GM18511 (cell line): ENCODE measurements around the gene DLK1.

Source experiments
- ATAC-seq: cut with Tn5 transposase; IDR thresholded peaks from one replicate; pipeline ENCODE4 v1.9.1; 2021; ENCODE audit warnings: mild to moderate bottlenecking, moderate library complexity; ENCODE audit not compliant: unreplicated experiment

DLK1 gene

DNA sequence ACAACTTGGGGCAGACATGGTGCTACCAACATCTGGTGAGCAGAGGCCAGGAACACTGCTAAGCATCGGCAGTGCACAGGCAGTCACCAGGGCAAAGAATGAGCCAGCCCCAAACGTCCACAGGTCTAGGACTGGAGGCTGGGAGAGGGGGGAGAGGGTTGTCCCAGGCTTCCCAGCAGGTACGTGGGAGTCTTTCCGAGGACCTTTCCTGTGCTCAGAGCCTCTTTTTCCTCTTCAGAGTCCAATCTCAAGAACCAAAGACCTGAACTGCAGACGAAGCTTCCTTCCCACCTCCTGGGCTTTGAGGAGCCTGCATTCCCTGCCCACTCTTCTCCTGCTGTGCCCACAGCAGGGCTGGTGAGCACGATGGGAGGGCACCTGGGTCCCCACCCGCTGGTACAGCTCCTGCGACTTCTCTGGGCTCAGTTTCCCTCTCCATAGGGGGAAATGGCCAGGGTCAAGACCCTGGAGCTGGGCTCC, 48.7 kb downstream of the DLK1 start:
- no peak for ATAC-seq

DNA sequence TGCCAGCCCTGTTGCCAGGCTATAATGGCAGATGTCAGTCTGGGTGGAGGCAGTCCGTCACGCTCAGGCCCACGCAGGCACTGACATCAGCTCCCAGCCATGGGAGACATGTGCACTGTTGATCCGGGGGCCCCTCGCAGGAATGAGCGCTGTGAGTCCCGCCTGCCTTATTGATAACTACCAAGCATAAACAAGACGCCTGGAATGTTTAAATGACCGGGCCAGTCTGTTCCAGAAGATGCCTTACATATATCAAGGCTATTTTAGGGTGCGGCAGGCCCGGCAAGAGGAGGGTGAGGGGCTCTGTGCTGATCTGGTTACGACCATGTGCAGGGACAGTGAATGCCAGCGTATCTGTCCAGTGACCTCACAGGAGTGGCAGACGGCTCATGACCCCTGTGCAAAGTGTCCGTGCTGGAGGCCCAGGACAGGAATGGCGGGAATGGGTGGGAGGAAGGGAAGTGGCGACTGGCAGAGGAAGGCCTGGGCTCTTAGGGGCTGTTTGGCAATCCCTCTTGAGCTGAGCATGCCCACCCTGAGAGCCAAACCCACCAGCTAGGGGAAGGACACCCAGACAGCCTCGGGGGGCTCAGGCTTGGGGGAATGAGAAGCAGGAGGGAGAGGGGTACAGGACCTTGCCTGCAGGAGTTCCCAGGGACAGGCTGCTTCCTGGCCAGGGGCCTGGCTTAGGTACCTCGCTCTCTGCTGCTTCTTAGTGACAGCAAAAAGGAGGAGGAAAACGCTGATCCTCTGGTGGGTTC, 49.3 kb downstream of the DLK1 start:
- no peak for ATAC-seq

- ATAC-seq, result no peak
Observed at GRCh38 chr14:100776681-100777365, 50.1 kb downstream of the DLK1 start.

DNA sequence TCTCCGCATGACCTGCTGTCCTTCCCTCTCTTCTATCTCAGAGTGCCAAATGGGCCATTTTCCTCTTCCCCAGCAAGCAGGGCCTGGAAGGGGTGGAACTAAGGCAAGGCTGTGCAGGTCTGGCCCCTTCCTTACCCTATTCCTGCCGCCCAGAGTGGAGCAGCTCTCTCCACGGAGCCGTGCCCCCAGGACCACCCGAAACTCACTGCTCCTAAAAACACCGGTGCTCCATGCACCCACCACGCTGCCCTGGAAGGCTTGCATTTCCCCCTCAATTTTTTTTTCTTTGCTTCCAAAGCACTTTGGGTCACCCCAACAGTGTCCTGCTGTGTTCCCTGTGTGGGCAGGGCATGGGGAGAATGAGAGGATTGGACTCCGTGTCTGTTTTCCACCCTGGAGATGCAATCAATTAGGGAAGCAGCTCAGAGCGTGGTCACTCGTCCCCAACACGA, 50.7 kb downstream of the DLK1 start:
- no peak for ATAC-seq

DNA sequence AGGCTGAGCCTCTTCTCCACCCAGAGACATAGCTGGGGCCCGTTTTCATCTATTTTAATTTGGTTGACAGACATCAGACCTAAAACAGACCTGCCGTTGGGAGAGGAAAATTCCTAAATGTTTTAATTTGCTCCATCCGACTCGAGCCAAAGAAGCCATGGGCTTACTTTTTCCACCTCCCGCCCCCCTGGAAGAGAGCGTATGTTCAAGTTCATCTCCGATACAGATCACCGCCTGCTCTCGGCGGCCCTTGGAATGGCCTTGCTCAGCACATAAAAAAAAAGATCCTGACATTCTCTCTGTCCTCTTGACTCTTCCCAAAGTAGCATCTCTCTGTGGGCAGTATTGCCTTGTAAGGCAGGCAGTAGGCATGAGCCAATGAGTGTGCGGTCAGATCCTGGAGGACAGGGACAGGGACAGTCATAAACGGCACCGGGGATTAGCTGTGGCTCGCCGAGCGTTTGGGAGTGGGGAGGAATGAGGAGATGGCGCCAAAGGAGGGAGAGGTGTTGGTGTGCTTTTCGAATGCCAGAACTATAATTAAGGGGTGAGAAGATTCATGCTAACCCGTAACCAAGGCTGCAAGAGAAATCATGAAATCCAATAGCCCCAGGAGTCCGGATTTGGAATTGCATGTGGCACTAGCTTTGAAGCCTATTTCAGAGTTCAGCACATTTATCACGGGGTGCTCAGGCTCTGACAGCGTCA, 51.3 kb downstream of the DLK1 start:
- ATAC-seq, result no peak

GRCh38 chr14:100778526-100778882, 51.8 kb downstream of the DLK1 start:
- ATAC-seq, result no peak

- no peak for ATAC-seq
Observed at GRCh38 chr14:100778951-100779690, 52.4 kb downstream of the DLK1 start.

DNA sequence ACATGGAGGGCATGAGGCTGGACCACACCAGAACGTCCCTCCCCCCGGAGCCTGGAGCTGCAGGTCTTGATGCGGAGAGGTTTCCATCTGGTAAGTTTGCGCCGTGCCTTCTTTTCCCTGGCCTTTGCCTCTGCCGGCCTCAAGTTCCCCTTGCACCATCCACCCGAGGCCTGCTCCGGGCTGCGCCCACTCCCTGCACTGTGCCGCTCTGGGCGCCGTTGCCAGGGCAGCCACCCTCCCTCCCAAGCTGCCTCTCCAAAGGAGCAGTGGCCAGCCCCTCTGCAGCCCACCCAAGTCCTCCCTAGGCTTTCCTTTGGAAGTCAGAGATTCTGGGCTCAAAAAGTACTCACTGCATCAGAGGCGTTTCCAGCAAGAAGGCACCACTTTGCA, 53.0 kb downstream of the DLK1 start:
- no peak for ATAC-seq

- no peak for ATAC-seq
Observed at GRCh38 chr14:100780246-100780645, 53.6 kb downstream of the DLK1 start.

- ATAC-seq, result no peak
Observed at GRCh38 chr14:100780646-100781355, 54.1 kb downstream of the DLK1 start.

DNA sequence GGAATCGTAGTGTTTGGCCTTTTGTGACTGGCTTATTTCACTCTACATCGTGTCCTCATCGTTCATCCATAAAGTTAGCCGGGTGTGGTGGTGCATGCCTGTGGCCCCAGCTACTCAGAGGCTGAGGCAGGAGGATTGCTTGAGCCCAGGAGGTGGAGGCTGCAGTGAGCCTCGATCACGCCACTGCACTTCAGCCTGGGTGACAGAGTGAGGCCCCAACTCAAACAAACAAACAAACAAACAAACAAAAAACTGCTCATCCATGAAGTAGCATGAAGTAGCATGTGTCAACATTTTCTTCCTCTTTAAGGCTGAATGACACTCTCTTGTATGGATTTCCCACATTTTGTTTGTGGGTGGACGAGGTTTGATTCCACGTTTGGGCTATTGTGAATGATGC, 55.3 kb downstream of the DLK1 start:
- no peak for ATAC-seq

DNA sequence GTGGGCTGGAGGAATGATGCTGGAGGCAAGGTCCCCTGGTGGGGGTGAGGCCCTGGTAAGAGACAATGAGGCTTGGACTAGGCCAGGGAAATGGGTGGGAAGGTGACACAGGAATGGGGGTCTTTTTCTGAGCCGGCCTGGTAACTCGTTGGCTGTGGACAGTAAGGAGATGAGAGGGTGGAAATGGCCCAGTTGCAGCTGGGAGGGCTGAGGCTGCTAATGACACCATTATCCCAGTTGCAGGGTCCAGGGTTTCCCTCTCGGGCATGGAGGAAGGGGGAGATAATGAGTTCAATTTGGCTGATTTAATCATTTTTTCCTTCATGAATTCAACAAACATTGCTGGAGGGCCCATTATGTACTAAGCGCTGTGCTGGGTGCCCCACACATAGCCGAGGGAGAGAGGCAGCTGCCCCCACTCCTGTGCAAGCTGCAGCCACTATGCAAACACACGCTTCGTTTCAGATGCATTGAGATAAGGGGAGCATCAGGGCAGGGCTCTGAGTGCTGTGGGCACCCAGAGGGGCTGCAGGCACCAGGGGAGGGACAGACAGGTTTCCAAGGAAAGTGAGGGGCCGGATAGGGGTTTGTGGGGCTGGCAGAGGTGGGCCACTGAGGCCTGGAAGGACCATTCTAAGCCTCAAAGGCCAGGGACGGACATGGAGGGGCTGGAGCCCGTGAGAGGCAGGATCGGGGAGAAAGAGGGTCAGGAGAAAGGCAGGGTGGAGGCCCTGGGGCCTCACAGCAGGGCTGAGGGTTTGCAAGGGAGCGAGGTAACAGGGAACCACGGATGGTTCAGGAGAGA, 56.0 kb downstream of the DLK1 start:
- ATAC-seq, result no peak

DNA sequence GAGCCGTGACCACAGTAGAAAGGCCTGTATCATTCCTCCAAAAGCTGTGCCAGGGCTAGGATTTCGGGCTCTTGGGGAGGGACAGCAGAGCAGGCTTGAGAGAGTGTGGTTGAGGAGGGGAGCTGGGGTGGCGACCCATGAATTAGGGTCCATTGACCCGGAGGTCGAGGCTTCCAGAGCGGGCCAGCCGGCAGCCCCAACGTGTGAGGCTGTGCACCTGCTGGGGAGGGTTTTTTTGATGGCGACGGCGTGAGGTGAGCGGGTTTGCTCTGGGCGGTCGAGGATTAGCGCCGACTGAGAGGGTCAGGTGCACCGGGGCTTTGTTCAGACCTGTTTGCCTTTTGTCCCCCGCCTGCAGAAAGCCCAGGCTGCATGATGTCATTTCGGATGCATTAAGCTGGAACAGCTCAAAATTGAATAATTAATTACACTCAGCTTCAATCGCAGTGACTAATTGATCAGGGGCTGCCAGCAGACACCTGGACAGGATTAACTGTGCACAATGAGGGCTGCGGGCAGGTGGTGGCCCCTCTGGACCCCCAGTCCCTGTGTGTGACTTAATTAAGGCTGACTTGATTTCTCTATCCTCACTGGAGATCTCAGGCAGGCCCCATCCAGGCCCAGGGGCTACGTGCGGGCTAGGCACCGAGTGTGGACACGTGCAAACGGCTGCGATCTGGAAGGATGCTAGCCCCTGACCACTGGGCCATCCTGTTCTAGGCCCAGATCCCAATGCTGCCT, 57.1 kb downstream of the DLK1 start:
- no peak for ATAC-seq

DNA sequence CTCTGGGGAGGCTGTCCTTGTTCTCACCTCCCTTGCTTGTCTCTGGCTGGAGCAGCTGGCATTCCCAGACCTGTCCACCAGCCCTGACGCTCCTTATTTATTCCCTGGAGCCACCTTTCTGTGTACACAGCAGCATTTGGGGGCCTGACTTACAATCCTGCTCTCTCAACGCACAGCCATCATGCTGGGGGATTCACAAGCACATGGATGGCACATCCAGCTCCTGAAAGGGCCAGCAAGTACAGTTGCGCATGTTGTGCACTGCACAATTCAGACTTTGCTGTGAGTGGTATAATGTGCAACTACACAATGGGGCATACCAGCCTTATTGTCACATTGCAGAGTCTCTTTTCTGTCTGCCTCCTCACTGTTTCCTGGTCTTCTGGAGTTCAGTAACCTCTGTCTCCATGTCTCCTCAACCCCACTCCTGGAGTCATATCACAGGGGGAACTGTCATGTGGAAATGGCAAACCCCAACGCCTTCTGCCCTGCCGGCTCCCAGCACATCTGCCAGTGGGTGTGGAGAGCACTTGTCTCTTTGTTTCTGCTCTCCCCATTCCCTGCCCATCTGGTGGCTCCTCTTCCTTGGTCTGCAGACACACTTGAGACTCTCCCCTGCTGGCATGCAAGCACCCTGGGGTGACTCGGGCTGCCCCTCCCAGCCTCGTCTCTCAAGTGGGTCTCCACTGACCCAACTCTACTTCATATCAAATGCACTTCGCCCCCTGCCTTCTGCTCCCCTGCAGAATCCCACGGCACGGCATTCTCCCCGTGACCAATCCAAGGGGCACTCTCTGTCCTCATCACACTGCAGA, 58.0 kb downstream of the DLK1 start:
- no peak for ATAC-seq

- ATAC-seq, result no peak
Observed at GRCh38 chr14:100785338-100785615, 58.6 kb downstream of the DLK1 start.

DNA sequence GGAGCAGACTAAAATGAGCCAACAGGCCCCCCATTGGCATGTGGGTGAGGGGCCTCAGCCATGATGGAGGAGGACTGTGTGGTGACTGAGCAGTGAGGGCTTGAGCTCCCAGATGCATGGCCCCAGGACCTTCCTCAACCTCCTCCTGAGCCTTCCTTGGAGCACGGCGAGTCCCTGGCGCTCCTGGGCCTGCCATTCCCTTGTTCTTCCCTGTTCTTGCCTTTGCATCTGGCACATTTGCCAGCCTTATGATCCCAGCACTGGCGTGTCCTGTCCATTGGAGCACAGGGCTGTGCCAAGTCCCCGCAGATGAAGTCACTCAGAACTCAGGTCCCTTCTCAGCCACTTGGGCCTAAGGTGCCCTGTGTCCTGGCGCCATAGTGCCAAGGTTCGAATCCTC, 58.9 kb downstream of the DLK1 start:
- no peak for ATAC-seq

- no peak for ATAC-seq
Observed at GRCh38 chr14:100786131-100786530, 59.4 kb downstream of the DLK1 start.

GRCh38 chr14:100786576-100787219, 60.0 kb downstream of the DLK1 start:
- ATAC-seq, result no peak
